Measurements from ENCODE around the gene ZNF598.

DNA sequence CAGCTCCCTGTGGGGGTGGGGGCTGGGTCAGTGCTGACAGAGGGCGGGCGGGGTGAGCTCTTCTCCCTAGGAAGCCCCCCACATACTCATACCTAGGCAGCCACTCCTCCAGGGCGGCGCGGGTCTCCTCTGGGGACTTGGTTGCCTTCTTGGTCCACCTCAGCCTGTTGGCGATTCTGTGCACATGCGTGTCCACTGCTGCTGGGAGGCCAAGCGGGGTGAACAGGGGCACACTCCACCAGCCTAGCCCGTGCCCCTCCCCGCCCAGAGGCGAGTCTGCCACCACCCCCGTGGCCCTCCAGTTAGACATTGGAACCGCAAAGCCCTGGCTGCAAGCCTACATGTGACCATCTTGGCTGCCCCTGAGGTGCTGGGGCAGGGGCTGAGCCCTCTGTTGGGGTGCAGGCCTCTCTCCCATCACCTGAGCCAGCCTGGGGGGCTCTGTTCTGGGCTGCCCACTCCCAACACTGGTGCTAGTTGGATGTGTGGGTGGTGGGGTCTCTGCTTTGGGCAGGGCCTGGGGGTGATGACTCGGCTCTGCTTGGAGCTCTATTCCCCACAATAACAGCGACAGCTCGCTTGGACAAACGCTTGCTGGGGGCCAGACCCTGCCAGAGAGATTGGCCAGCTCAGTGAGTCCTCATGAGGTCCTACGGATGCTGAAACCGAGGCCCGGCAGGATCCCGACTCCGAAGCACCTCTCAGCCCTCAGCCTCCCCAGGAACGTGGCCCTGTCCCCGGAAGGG, 30.6 kb upstream of the ZNF598 start:
- TF ChIP-seq CTCF (IDR thresholded peaks at IDR 0.05) (no peak), POLR2A (IDR thresholded peaks at IDR 0.05) (no peak), EP300 (IDR thresholded peaks at IDR 0.05) (no peak)
